SK-N-MC (cell line): ENCODE measurements around the gene ZBED4.

Source experiments
- DNase-seq: peaks from one replicate; pipeline ENCODE4 v3.0.0-alpha.2; 2011; ENCODE audit warnings: low read depth, low spot score
- H3K27ac ChIP-seq: fragments of 200-600 bp; sonication (generic); 2 replicates; pipeline ENCODE4 v1.5.1; 2016; ENCODE audit warnings: mixed run types
- H3K36me3 ChIP-seq: fragments of 200-600 bp; sonication (generic); 2 replicates; pipeline ENCODE4 v1.6.1; 2017; ENCODE audit warnings: antibody characterized with exemption, low read length, mixed read lengths; ENCODE audit not compliant: insufficient read depth
- H3K4me3 ChIP-seq: fragments of 200-600 bp; sonication (generic); 2 replicates; pipeline ENCODE4 v1.5.1; 2016
- H3K9ac ChIP-seq: fragments of 200-600 bp; sonication (generic); 2 replicates; pipeline ENCODE4 v1.8.0; 2017; ENCODE audit warnings: mixed run types, mixed read lengths; ENCODE audit not compliant: insufficient read length
- H3K9me3 ChIP-seq: fragments of 200-600 bp; sonication (generic); 2 replicates; pipeline ENCODE4 v1.6.1; 2017; ENCODE audit warnings: low read depth, mild to moderate bottlenecking, antibody characterized with exemption, low read length, moderate library complexity, mixed read lengths
- EZH2 ChIP-seq: fragments of 200-600 bp; sonication (generic); IDR thresholded peaks from one replicate; pipeline ENCODE4 v1.6.1; 2017; ENCODE audit warnings: antibody characterized with exemption
- FOXP2 ChIP-seq: optimal IDR thresholded peaks from 2 replicates; pipeline ENCODE3; 2011; ENCODE audit warnings: mild to moderate bottlenecking, moderate library complexity; ENCODE audit not compliant: insufficient read depth; ENCODE audit errors: extremely low read length, control extremely low read depth
- POLR2AphosphoS5 ChIP-seq: IDR thresholded peaks from 2 replicates; pipeline ENCODE4 v1.6.1; 2012; ENCODE audit warnings: mild to moderate bottlenecking, low read depth, low read length, borderline replicate concordance

ZBED4 gene

GRCh38 chr22:49879871-49880270 lies 26.2 kb downstream of the ZBED4 start:
- TF ChIP-seq POLR2AphosphoS5 (no peak), FOXP2 (no peak), EZH2 (no peak)
- Histone ChIP-seq H3K9ac (no peak overlapping the region), H3K36me3 (peaks cover 51% of the 10 kb centered on the region), H3K9me3 (0 out of 2 replicates have a peak, but pooled peaks cover 4% of the 10 kb centered on the region), H3K27ac (no peak overlapping the region), H3K4me3 (no peak overlapping the region)
- DNase-seq: no peak

DNA sequence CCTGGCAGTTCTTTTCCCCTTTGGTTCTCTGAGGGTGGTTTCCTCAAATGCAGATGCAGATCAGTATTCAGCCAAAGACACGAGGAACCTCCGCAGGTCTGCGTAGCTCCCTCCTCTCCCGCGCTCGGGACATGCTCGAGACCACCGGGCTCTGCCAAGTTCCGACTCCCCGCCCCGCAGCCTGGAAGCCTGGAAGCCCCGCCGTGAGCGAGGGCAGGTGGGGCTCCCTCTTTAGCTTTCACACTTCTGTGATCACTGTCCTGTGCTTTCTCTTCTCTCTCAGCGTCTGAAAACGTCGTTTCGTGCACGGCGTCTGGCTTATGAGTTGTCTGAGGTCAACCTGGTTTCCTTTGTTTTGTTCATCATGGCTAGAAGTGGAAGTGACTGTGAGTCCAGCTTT lies 26.6 kb downstream of the ZBED4 start:
- H3K36me3 ChIP-seq: peaks cover 52% of the 10 kb centered on the region
- TF ChIP-seq FOXP2: no peak
- no peak for TF ChIP-seq POLR2AphosphoS5
- no peak for TF ChIP-seq EZH2
- no peak overlapping the region for H3K4me3 ChIP-seq
- 0 out of 2 replicates have a peak overlapping the region, but pooled peaks have one; percentile 5 for H3K27ac ChIP-seq
- 0 out of 2 replicates have a peak, but pooled peaks cover 4% of the 10 kb centered on the region for H3K9me3 ChIP-seq
- H3K9ac ChIP-seq: no peak overlapping the region
- DNase-seq: no peak

DNA sequence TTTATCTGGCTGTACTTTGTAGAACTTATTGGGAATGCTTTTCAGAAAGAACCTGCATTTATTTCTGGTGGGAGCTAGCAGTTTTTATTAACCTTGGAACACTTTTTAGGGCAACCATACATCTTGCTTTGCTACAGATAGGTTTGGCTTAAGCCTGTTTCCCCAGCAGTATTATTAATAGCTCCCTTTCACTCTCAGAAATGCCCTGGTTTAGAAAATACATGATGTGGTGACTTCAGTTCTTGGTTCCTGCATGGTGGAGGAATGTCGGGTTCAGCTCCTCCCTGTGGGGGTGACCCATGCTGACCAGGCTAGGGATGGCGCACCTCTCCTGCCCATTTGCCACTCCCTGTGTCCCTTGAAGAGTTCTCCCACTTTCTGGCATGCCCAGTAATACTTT lies 28.2 kb downstream of the ZBED4 start:
- no peak overlapping the region for H3K4me3 ChIP-seq
- H3K36me3 ChIP-seq: peaks cover 55% of the 10 kb centered on the region
- TF ChIP-seq FOXP2 (no peak), EZH2 (no peak), POLR2AphosphoS5 (no peak)
- no peak overlapping the region for H3K27ac ChIP-seq
- no peak for DNase-seq
- H3K9me3 ChIP-seq: no peaks in the 10 kb centered on the region
- H3K9ac ChIP-seq: no peak overlapping the region

DNA sequence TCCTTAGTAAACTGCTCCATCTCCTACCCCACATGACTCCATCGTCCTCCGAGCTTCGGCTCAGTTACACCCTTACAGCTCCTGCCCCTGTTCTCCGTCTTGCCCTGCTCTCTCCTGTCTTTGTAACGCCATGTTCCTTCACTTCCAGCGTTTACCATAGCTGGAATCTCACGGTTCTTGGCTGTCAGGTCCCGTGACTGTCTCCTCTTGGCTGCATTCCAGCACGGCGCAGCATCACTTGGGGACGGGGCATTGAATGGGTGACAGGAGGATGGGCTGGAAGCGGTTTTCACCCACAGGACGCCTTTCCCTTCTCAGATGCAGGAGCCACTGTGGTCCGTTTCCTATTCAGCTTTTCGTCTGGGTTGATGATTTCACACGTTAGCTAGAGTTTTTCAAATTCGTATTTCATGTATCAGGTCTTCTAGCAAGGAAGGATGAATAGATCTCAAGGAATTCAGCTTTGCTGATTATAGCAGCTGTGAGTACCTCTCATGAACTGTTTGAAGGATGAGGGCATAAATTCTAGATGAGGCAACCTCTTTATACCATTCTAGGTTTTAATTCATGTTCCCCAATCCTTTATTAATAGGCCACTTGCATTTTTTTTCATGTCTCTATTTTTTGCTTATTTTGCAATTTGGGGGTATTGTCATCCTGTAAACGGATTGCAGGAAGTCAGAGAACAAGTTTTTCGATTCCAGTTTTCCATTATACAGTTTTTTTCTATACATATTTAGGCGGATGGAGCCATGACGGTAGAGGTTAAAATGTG lies 29.1 kb downstream of the ZBED4 start:
- H3K9me3 ChIP-seq: no peaks in the 10 kb centered on the region
- TF ChIP-seq EZH2 (no peak), FOXP2 (no peak), POLR2AphosphoS5 (no peak)
- no peak overlapping the region for H3K9ac ChIP-seq
- H3K36me3 ChIP-seq: peaks cover 58% of the 10 kb centered on the region
- no peak for DNase-seq
- no peak overlapping the region for H3K4me3 ChIP-seq
- no peak overlapping the region for H3K27ac ChIP-seq

DNA sequence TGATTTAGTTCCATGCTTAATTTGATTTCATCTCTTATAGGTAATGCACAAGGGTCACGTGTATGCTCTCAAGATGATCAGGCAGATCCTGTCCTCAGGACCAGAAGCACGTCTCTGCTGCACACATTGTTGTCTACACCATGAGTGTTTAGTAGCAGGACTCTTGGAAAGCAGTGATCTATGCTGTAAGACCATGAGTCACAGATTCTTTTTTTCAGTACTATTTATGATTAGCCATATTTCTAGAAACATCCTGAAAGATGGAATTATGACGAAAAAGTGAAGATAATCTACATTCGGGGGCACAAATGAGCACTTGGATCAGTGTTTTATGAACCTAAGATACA lies 29.6 kb downstream of the ZBED4 start:
- H3K9ac ChIP-seq: no peak overlapping the region
- DNase-seq: no peak
- H3K27ac ChIP-seq: no peak overlapping the region
- H3K36me3 ChIP-seq: peaks cover 58% of the 10 kb centered on the region
- TF ChIP-seq FOXP2: no peak
- TF ChIP-seq EZH2: no peak
- TF ChIP-seq POLR2AphosphoS5: no peak
- H3K9me3 ChIP-seq: no peaks in the 10 kb centered on the region
- no peak overlapping the region for H3K4me3 ChIP-seq

- DNase-seq: no peak
These were observed 30.4 kb downstream of the ZBED4 start for GRCh38 chr22:49884075-49884474.

DNA sequence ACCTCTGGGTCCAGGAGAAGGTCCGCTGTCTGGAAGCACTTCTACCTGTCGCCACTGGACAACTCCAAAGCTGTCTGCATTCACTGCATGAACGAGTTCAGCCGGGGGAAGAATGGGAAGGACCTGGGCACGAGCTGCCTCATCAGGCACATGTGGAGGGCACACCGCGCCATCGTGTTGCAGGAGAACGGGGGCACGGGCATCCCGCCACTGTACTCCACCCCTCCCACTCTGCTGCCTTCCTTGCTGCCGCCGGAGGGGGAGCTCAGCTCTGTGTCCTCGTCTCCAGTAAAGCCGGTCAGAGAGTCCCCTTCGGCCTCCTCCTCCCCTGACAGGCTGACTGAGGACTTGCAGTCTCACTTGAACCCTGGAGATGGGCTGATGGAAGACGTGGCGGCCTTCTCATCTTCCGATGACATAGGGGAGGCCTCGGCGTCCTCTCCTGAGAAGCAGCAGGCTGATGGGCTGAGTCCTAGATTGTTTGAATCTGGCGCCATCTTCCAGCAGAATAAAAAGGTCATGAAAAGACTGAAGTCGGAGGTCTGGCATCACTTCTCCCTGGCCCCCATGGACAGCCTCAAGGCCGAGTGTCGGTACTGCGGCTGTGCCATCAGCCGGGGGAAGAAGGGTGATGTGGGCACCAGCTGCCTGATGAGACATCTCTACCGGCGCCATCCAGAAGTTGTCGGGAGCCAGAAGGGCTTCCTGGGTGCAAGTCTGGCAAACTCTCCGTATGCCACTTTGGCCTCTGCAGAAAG lies 31.0 kb downstream of the ZBED4 start:
- TF ChIP-seq EZH2: no peak
- TF ChIP-seq FOXP2: no peak
- TF ChIP-seq POLR2AphosphoS5: no peak
- Histone ChIP-seq H3K36me3 (peaks cover 68% of the 10 kb centered on the region), H3K4me3 (no peak overlapping the region), H3K9me3 (no peaks in the 10 kb centered on the region), H3K9ac (no peak overlapping the region), H3K27ac (no peak overlapping the region)
- no peak for DNase-seq

More at GRCh38 chr22:49884075-49884474, 30.4 kb downstream of the ZBED4 start:
- no peak overlapping the region for H3K4me3 ChIP-seq
- no peak overlapping the region for H3K27ac ChIP-seq
- H3K9me3 ChIP-seq: no peaks in the 10 kb centered on the region
- no peak overlapping the region for H3K9ac ChIP-seq
- TF ChIP-seq POLR2AphosphoS5: no peak
- H3K36me3 ChIP-seq: peaks cover 62% of the 10 kb centered on the region

- DNase-seq: no peak
- Histone ChIP-seq H3K27ac (no peak overlapping the region), H3K36me3 (peaks cover 73% of the 10 kb centered on the region), H3K9ac (no peak overlapping the region), H3K9me3 (no peaks in the 10 kb centered on the region), H3K4me3 (no peak overlapping the region)
- TF ChIP-seq POLR2AphosphoS5: no peak
- no peak for TF ChIP-seq FOXP2
- TF ChIP-seq EZH2: no peak
These were observed 31.6 kb downstream of the ZBED4 start for GRCh38 chr22:49885281-49885680.

DNA sequence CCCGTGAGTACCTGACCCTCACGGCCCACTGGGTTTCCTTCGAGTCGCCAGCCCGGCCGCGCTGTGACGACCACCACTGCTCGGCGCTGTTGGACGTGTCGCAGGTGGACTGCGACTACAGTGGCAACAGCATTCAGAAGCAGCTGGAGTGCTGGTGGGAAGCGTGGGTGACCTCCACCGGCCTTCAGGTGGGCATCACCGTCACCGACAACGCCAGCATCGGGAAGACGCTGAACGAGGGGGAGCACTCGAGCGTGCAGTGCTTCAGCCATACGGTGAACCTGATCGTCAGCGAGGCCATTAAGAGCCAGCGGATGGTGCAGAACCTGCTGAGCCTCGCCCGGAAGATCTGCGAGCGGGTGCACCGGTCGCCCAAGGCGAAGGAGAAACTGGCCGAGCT lies 32.2 kb downstream of the ZBED4 start:
- TF ChIP-seq FOXP2 (no peak), POLR2AphosphoS5 (no peak), EZH2 (no peak)
- Histone ChIP-seq H3K9me3 (no peaks in the 10 kb centered on the region), H3K27ac (no peak overlapping the region), H3K9ac (no peak overlapping the region), H3K36me3 (peaks cover 73% of the 10 kb centered on the region), H3K4me3 (no peak overlapping the region)
- DNase-seq: no peak
